ENCODE measurements around the gene PRRT4.

The PRRT4 gene

DNA sequence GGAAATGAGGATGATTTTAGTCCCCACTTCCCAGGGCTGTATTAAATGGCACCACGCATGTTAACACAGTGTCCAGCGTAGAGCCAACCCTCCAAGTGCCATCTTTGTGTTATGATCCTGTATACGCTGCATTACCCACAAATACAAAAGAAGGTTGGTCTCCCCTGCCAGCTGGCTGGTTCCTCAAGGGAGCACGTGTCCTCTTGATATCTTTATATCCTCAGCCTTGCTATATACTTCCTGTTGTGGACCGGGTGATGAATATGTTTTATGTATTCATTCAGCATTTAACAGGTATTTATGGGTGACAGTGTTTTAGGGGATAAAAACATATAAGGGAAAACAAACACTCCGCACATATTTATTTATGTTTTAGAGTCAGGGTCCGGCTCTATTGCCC, 23.2 kb upstream of the PRRT4 start:
- 0 out of 2 replicates have a peak, but pooled peaks cover 5% of the 10 kb centered on the region for H3K4me1 ChIP-seq (ENCODE audit: insufficient read depth, low read length)
- peaks cover 15% of the 10 kb centered on the region for H3K27me3 ChIP-seq (ENCODE audit: insufficient read depth, low read length)
- H3K9me3 ChIP-seq (ENCODE audit: insufficient read depth, low read depth, low read length) = no peaks in the 10 kb centered on the region
- no peak overlapping the region for H3K27ac ChIP-seq (ENCODE audit: low read depth, low read length)
- no peaks in the 10 kb centered on the region for H3K36me3 ChIP-seq (ENCODE audit: insufficient read depth, low read length)
- no peak overlapping the region for H3K9ac ChIP-seq (ENCODE audit: low read depth, low read length)
- WGBS = 91% methylated on average over 6 of the region's 7 CpGs
- no peak overlapping the region for H3K4me3 ChIP-seq (ENCODE audit: low read length)

DNA sequence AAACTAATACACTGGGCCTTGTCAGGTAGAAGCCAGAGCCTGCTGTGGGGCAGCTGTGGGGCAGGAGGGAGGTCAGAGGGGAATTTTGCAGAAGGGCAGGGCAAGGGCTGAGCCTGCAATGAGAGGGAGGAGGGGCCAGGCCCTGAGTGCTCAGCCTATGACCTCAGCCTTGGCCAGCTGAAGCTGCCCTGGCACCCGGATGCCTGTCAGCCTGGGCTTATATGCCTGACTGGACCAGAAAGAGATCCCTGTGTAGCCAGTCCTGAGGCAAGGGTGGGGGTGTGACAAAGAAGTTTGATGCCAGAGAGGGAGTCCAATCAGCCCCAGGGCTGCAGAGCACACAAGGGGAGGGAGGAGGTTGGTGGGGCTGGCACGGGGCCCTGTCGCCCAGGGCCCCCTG, 22.3 kb upstream of the PRRT4 start:
- no peaks in the 10 kb centered on the region for H3K4me1 ChIP-seq (ENCODE audit: insufficient read depth, low read length)
- peaks cover 13% of the 10 kb centered on the region for H3K27me3 ChIP-seq (ENCODE audit: insufficient read depth, low read length)
- 62% methylated on average over 1 of the region's 3 CpGs for WGBS
- H3K9me3 ChIP-seq (ENCODE audit: insufficient read depth, low read depth, low read length) = no peaks in the 10 kb centered on the region
- H3K36me3 ChIP-seq (ENCODE audit: insufficient read depth, low read length) = no peaks in the 10 kb centered on the region
- no peak overlapping the region for H3K9ac ChIP-seq (ENCODE audit: low read depth, low read length)
- H3K4me3 ChIP-seq (ENCODE audit: low read length) = no peak overlapping the region
- H3K27ac ChIP-seq (ENCODE audit: low read depth, low read length) = no peak overlapping the region

- Histone ChIP-seq H3K9me3 (ENCODE audit: insufficient read depth, low read depth, low read length) (no peaks in the 10 kb centered on the region), H3K36me3 (ENCODE audit: insufficient read depth, low read length) (no peaks in the 10 kb centered on the region), H3K27ac (ENCODE audit: low read depth, low read length) (no peak overlapping the region), H3K27me3 (ENCODE audit: insufficient read depth, low read length) (peaks cover 2% of the 10 kb centered on the region; the same call in 1 of the 2 replicates), H3K4me1 (ENCODE audit: insufficient read depth, low read length) (no peaks in the 10 kb centered on the region), H3K4me3 (ENCODE audit: low read length) (no peak overlapping the region), H3K9ac (ENCODE audit: low read depth, low read length) (no peak overlapping the region)
- WGBS = 68% methylated on average over 19 of the region's 19 CpGs
Measured at GRCh38 chr7:128381161-128381821, 19.8 kb upstream of the PRRT4 start.

DNA sequence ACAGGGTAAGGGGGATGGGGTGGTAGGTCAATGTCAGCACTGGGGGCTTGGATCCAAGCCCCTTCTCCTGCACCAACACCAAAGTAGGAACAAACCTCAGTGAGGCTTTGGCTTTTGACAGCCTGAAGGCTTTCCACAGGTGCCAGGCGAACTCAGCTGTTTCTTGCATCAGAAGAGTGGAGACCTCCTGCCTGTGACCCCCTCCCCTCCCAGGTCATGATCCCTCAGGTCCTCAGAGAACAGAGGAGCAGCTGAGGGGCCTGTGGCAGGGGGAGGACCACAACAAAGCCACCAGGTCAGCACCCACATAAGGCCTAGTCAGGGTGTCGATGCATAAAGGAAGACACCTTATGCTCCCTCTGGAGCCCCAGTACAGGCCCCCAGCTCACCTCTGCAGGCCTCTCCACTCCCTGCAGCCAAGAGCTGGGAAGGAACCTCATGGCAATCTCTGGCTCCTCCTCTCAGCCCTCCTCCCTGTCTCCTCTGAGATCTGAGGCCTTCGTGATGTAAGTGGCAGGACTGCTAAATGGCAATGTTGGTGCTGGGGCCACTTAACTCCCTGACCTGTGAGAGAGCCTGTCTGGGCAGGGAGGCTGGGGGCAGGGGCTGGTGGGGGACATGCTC, 19.1 kb upstream of the PRRT4 start:
- WGBS = 65% methylated on average over 3 of the region's 3 CpGs
- no peak overlapping the region for H3K27ac ChIP-seq (ENCODE audit: low read depth, low read length)
- H3K4me1 ChIP-seq (ENCODE audit: insufficient read depth, low read length) = no peaks in the 10 kb centered on the region
- H3K9ac ChIP-seq (ENCODE audit: low read depth, low read length) = no peak overlapping the region
- no peaks in the 10 kb centered on the region for H3K36me3 ChIP-seq (ENCODE audit: insufficient read depth, low read length)
- H3K27me3 ChIP-seq (ENCODE audit: insufficient read depth, low read length) = peaks cover 2% of the 10 kb centered on the region; the same call in 1 of the 2 replicates
- H3K9me3 ChIP-seq (ENCODE audit: insufficient read depth, low read depth, low read length) = no peaks in the 10 kb centered on the region
- H3K4me3 ChIP-seq (ENCODE audit: low read length) = no peak overlapping the region

- no peaks in the 10 kb centered on the region for H3K36me3 ChIP-seq (ENCODE audit: insufficient read depth, low read length)
- no peaks in the 10 kb centered on the region for H3K9me3 ChIP-seq (ENCODE audit: insufficient read depth, low read depth, low read length)
- H3K4me3 ChIP-seq (ENCODE audit: low read length) = no peak overlapping the region
- peaks cover 2% of the 10 kb centered on the region; the same call in 1 of the 2 replicates for H3K27me3 ChIP-seq (ENCODE audit: insufficient read depth, low read length)
- H3K27ac ChIP-seq (ENCODE audit: low read depth, low read length) = no peak overlapping the region
- H3K4me1 ChIP-seq (ENCODE audit: insufficient read depth, low read length) = no peaks in the 10 kb centered on the region
- 92% methylated on average over 6 of the region's 6 CpGs for WGBS
- no peak overlapping the region for H3K9ac ChIP-seq (ENCODE audit: low read depth, low read length)
Measured at GRCh38 chr7:128379900-128380479, 18.5 kb upstream of the PRRT4 start.

DNA sequence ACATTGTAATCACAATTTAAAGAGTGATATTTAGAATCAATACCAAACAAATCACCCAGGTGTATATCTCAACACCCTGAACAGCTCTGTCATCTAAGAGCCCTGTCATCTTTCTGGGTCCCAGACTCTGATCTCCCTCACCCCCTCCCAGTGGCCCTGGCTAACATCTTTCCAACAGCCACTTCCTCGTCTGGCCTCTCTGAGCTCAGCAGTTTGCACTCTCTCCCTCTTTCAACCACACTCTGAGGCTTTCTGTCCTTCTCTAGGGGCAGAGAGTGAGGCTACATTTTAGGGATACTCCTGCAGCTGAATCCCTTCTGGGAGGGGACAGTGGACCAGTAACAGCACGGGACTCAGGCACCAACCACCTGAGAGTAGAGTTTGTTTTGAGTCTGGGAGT, 17.1 kb upstream of the PRRT4 start:
- H3K27ac ChIP-seq (ENCODE audit: low read depth, low read length) = no peak overlapping the region
- H3K4me1 ChIP-seq (ENCODE audit: insufficient read depth, low read length) = no peaks in the 10 kb centered on the region
- H3K9ac ChIP-seq (ENCODE audit: low read depth, low read length) = no peak overlapping the region
- no peak overlapping the region for H3K4me3 ChIP-seq (ENCODE audit: low read length)
- H3K9me3 ChIP-seq (ENCODE audit: insufficient read depth, low read depth, low read length) = no peaks in the 10 kb centered on the region
- peaks cover 2% of the 10 kb centered on the region; the same call in 1 of the 2 replicates for H3K27me3 ChIP-seq (ENCODE audit: insufficient read depth, low read length)
- 79% methylated on average over 2 of the region's 2 CpGs for WGBS
- no peaks in the 10 kb centered on the region for H3K36me3 ChIP-seq (ENCODE audit: insufficient read depth, low read length)

DNA sequence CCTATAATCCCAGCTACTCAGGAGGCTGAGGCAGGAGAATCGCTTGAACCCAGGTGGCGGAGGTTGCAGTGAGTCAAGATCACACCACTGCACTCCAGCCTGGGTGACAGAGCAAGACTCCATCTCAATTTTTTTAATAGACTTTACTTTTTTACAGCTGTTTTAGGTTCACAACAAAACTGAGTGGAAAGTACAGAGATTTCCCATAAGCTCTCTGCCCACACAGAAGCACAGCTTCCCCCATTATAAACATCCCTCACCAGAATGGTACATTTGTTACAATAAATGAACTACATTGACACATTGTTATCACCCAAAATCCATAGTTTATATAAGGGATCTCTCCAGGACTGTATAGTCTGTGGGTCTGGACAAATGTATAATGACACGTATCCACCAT, 14.6 kb upstream of the PRRT4 start:
- WGBS = 94% methylated on average over 3 of the region's 3 CpGs
- Histone ChIP-seq H3K36me3 (ENCODE audit: insufficient read depth, low read length) (no peaks in the 10 kb centered on the region), H3K4me1 (ENCODE audit: insufficient read depth, low read length) (no peaks in the 10 kb centered on the region), H3K4me3 (ENCODE audit: low read length) (no peak overlapping the region), H3K27ac (ENCODE audit: low read depth, low read length) (no peak overlapping the region), H3K27me3 (ENCODE audit: insufficient read depth, low read length) (peaks cover 2% of the 10 kb centered on the region; the same call in 1 of the 2 replicates), H3K9me3 (ENCODE audit: insufficient read depth, low read depth, low read length) (no peaks in the 10 kb centered on the region), H3K9ac (ENCODE audit: low read depth, low read length) (no peak overlapping the region)

DNA sequence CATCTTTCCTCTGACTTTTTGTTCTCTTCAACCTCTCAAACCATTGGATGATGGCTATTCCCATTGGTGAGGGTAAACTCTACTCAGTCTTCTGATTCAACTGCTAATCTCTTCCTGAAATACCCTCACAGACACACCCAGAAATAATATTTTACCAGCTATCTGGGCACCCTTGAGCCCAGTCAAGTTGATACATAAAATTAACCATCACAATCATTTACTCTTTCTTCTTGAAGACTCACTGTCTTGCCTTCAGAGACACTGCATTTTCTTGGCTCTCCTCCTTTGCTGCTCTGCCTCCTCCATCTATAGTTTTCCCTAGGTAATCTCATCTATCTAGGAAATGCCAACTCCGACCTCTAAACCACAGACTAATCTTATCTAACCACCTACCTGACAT, 12.6 kb upstream of the PRRT4 start:
- WGBS = 73% methylated on average over 1 of the region's 1 CpG
- Histone ChIP-seq H3K27ac (ENCODE audit: low read depth, low read length) (no peak overlapping the region), H3K4me1 (ENCODE audit: insufficient read depth, low read length) (no peaks in the 10 kb centered on the region)

DNA sequence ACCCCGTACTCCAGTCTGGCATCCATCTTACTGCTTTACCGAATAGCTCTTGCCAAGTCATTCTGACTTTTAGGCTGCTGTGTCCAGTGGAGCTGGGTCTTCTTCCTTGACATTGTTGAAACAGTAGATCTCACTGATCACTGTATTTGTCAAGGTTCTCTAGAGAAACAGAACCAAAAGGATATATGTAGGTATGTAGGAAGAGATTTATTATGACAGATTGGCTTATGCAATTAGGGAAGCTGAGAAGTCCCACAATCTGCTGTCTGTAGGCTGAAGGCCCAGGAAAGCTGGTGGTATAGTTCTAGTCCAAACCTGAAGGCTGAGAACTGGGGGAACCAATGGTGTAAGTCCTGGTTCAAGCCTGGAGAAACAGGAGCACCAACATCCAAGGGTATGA, 12.1 kb upstream of the PRRT4 start:
- no peaks in the 10 kb centered on the region for H3K4me1 ChIP-seq (ENCODE audit: insufficient read depth, low read length)
- H3K4me3 ChIP-seq (ENCODE audit: low read length) = no peak overlapping the region
- WGBS = 95% methylated on average over 2 of the region's 2 CpGs
- H3K27me3 ChIP-seq (ENCODE audit: insufficient read depth, low read length) = peaks cover 2% of the 10 kb centered on the region; the same call in 1 of the 2 replicates
- no peaks in the 10 kb centered on the region for H3K36me3 ChIP-seq (ENCODE audit: insufficient read depth, low read length)
- no peak overlapping the region for H3K27ac ChIP-seq (ENCODE audit: low read depth, low read length)
- H3K9me3 ChIP-seq (ENCODE audit: insufficient read depth, low read depth, low read length) = no peaks in the 10 kb centered on the region
- H3K9ac ChIP-seq (ENCODE audit: low read depth, low read length) = no peak overlapping the region

More for the DNA sequence above, 12.6 kb upstream of the PRRT4 start:
- Histone ChIP-seq H3K9me3 (ENCODE audit: insufficient read depth, low read depth, low read length) (no peaks in the 10 kb centered on the region), H3K4me3 (ENCODE audit: low read length) (no peak overlapping the region), H3K9ac (ENCODE audit: low read depth, low read length) (no peak overlapping the region), H3K27me3 (ENCODE audit: insufficient read depth, low read length) (peaks cover 2% of the 10 kb centered on the region; the same call in 1 of the 2 replicates), H3K36me3 (ENCODE audit: insufficient read depth, low read length) (no peaks in the 10 kb centered on the region)

- Histone ChIP-seq H3K9me3 (ENCODE audit: insufficient read depth, low read depth, low read length) (no peaks in the 10 kb centered on the region), H3K36me3 (ENCODE audit: insufficient read depth, low read length) (no peaks in the 10 kb centered on the region), H3K9ac (ENCODE audit: low read depth, low read length) (no peak overlapping the region), H3K4me3 (ENCODE audit: low read length) (no peak overlapping the region), H3K27ac (ENCODE audit: low read depth, low read length) (no peak overlapping the region), H3K27me3 (ENCODE audit: insufficient read depth, low read length) (peaks cover 24% of the 10 kb centered on the region), H3K4me1 (ENCODE audit: insufficient read depth, low read length) (no peaks in the 10 kb centered on the region)
- WGBS = 89% methylated on average over 2 of the region's 4 CpGs
Measured at GRCh38 chr7:128370491-128370890, 9.0 kb upstream of the PRRT4 start.

- peaks cover 59% of the 10 kb centered on the region for H3K27me3 ChIP-seq (ENCODE audit: insufficient read depth, low read length)
Measured at GRCh38 chr7:128366986-128367385, 5.5 kb upstream of the PRRT4 start.

More at GRCh38 chr7:128366986-128367385, 5.5 kb upstream of the PRRT4 start:
- Histone ChIP-seq H3K4me3 (ENCODE audit: low read length) (no peak overlapping the region), H3K9me3 (ENCODE audit: insufficient read depth, low read depth, low read length) (no peaks in the 10 kb centered on the region), H3K4me1 (ENCODE audit: insufficient read depth, low read length) (no peaks in the 10 kb centered on the region), H3K27ac (ENCODE audit: low read depth, low read length) (no peak overlapping the region), H3K36me3 (ENCODE audit: insufficient read depth, low read length) (no peaks in the 10 kb centered on the region), H3K9ac (ENCODE audit: low read depth, low read length) (no peak overlapping the region)

All from HUES64 (cell line).